Stimulated activated CD8-positive, alpha-beta memory T cell treated with anti-CD3 and anti-CD28 coated beads, Interleukin-4, amount 100 ng/mL, for 1 hour (primary cell): ENCODE measurements around the gene PEPD.

Experiments used
- DNase-seq, 2 donors: peaks; one replicate each; pipeline ENCODE4 v3.0.0-alpha.2; 2020; ENCODE audit warnings: low read depth in 2 of 2, low spot score in 1 of 2

PEPD gene

DNA sequence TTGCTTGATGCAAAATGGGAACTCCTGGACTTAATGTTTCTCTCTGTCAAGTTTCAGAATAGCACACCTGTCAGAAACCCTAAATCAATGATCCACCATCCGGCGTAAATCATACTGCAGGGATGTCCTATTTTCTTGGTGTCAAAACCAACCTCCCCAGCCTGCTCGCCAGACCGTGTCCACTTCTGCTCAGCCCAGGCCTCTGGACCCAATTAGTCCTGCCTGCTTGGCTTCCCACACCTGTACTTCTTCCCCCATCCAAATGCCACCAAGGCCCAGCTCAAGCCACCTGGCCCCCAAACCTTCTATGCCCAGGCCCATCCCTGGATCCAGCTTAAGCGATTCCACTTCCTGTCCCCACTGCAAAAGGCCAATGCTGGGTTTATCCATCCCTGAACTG, 25.1 kb upstream of the PEPD start:
- no peak for DNase-seq

DNA sequence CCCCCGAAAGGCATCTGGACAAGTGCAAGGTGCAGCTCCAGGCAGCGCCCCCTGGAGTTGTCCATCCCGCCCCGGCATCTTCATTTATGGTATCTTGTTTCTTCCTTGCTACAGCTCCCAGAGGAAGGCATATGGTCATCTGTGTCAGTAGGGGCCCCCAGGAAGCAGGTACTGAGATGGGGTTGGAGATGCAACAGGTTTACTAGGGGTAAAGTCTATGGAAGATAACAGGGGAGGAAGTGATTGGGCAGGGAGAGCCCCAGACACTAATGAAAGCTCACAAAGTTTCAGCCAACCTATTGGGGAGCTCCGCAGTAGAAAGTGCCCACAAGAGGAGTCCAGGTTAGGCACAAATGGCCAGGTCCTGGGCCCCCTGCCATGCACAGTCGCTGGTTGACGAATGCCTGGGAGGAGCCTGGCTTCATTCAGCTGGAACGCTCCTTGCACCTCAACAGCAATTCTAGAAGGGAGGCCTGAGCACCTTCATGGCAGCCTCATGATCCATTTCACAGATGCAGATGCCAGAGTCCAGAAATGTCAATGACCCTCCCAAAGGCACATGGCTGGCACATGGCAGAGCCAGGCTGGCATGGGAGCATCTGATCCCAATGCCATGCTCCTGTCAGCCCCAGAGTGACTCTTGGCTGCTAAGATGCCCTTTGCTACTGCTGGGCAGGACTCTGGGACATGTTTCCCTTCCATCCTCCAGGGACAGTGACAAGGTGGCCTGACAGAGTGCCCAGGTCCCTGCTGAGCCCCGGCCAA, 23.8 kb upstream of the PEPD start:
- DNase-seq: no peak

DNA sequence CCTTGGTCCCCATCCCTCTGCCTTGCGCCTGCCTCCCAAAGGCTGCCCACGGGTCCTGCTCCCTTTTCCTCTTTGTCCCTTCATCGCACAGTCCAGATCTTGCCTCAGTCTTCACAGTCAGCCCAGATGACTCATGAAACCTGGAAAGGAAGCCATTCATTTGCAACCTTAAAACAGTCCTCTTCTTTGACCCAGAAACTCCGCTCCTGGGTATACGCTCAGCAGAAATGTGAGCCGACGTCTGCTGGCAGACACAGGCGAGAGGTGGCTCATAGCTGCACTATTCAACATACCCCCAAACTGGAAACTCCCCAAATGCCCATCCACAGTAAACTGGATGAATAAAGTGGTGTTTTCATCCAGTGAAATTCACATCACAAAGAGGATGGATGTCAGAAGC, 13.6 kb upstream of the PEPD start:
- no peak for DNase-seq

DNA sequence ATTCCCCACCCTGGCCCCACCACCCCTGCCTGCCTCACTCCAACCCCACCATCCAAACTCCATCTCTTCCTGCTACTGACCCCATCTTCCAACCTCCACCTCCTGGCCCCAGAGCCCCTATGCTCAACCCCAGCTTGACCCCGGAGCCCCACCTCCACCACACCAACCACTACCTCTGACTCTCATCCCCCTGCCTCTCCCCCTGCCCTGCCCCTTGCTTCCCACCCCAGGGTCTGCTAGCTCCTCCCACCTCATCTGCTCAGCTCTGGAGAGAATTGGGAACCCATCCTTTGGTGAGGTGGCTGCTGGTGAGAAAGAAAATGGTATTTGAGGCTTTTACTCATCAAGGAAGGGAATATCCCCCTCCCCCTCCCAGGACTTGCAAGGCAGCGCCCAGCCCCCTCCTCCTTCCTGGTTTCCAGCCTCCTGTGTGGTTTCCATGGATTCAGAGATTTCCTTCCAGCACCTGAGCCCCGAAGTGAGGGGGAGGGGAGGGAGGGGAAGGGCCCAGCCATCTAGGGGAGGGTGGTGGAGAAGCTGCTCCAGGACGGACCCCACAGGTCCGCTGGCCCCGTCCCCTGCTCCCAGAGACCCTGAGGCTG, 11.4 kb upstream of the PEPD start:
- no peak for DNase-seq

DNA sequence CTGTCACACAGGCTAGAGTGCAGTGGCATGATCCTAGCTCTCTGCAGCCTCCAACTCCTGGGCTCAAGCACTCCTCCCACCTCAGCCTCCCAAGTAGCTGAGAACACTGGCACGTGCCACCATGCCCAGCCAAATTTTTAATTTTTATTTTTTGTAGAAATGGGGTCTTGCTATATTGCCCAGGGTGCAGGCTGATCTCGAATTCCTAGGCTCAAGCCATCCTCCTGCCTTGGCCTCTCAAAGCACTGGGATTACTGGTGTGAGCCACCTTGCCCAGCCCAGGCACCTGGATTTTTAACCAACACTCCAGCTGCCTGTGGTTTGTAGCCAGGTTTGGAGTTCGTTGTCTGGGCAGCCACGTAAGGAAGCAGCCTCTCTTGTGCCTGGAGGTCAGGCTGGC, 9.3 kb upstream of the PEPD start:
- no peak for DNase-seq

DNA sequence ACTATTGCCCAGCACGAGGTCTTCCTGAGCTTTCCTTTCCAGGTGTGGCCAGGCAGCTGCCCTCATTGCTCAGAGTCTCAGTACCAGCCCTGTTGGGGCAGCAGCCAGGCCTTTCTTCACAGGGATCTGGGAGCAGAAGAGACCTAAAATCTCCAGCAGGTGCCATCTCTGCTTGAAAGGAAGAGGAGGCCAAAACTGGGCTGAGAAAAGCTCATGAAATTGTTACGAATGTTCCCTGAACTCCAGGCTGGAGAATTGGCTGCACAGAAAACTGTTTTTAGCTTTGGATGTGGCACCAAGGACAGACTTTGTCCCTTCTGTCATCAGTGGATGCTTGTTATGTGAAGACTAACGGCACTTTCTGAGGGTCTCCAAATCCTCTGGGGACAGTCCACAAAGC, 8.7 kb upstream of the PEPD start:
- DNase-seq: no peak

DNA sequence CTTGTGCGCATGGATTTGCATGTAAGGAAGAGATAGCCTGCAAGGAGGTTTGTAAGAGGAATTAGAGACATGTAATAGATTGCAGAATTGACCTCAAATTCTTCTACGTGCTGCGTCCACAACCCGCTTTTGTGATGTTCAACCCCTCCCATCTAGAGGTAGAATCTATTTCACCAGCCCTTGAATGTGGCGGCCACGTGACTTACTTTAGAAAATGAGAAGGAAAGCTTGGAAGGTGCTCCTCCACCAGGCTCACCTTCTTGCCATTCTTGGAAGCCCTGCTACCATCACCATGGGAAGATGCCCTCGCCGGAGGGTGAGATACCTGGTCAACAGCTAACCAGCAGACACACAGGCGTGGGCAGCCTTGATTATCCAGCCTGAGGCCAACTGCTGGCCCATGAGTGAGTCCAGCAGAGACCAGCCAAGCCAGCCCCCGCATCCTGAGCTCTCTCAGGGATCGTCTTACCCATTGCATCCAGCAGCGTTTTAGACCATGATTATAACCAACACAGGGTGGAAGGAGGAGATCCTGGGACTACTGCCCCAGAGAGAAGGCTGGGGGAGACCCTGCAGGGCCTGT, 7.6 kb upstream of the PEPD start:
- DNase-seq: no peak

DNA sequence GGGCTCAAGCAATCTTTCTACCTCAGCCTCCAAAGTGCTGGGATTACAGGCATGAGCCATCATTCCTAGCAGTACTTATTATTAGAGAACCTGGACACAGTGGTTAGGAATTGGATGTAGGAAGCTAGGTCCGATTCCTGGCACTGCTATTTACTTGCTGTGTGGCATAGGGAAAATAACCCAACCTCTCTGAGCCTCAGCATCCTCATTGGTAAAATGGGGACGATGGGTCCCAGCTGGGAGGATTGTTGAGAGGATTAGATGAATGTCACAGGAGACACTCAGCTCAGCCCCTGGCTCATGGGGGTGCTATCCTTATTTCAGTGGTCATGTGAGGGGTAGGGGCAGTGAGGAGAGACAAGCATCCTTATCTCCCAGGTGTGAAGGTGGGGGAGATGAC, 6.8 kb upstream of the PEPD start:
- DNase-seq: no peak

DNA sequence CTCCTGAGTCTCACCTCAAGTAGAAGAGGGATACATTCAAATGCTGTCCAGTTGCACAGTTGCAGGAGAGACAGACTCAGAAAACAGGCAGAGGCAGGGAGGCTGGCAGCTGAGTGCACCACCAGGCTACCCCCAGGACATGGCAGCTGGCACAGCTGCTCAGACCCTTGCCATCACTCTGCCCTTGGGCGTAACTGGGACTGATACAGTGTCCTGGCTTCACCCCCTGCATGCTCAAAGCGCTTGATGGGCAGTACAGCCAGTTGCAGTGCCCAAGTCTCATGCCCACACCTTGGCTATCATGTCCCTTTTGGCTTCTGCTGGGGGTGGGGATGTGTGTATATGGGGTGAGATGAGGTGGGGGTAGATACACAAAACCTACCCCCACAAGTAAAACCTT, 5.5 kb upstream of the PEPD start:
- DNase-seq: no peak

DNA sequence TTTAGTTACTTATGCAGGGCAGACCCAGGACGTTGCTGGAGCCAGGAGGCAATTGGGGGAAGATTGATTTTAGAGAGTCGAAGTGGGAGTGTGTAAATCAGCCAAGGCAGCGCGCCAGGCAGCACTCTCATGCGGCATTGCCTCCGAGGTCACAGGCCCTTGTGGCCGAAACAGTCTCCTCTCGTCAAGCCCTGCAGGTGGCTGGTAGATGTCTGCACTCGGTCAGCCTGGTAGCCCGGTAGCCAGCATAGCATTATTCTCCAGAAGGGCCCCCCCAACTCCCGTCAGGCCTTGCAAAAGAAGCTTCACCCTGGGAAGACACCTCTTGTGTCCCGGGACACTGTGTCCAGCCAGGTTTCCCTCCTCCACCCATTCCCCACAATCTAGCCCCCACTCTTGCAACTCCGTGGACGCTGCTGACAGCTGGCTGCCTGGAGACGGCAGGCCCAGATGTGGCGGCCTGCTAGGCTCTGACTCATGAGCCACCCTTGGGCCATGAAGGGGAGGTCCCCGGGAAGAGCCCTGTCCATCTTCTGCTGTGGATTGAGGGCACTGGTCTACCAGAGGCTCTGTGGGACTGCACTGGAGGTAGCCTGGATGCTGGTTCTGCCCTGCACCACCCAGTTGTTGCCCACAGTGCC, 2.6 kb upstream of the PEPD start:
- DNase-seq: no peak

DNA sequence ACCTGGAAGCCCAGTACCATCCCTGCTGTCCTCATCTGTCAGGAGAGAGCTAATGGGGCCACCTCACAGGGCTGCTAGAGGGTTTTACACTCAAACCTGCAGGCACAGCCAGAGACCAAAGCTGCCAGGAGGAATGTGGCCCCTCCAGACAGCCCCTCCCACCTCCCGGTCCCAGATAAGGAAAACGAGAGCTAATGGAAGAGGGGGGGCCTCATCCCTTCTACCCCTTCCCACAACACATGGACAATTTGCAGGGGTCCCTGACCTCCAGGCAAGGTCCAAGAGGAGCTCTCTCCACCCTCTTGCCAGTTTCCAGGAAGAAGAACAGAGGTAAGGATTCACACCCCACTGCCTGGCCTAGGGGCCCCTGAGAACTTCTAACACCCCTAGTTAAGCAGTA, 1.6 kb upstream of the PEPD start:
- no peak for DNase-seq

DNA sequence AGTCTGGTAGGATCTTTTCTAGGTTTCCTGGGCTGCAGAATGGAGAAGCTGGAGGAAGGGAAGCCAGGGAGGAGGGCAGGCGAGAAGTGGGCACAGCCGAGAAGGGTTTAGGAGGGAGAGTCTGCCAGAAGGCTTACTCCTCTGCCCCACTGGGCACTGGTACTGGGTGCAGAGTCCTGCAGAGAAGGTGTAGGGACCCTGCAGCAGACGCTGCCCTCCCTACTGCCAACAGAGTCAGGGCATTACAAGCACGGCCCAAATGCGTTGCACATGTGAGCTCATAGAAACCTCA, 726 bp upstream of the PEPD start:
- DNase-seq: no peak

DNA sequence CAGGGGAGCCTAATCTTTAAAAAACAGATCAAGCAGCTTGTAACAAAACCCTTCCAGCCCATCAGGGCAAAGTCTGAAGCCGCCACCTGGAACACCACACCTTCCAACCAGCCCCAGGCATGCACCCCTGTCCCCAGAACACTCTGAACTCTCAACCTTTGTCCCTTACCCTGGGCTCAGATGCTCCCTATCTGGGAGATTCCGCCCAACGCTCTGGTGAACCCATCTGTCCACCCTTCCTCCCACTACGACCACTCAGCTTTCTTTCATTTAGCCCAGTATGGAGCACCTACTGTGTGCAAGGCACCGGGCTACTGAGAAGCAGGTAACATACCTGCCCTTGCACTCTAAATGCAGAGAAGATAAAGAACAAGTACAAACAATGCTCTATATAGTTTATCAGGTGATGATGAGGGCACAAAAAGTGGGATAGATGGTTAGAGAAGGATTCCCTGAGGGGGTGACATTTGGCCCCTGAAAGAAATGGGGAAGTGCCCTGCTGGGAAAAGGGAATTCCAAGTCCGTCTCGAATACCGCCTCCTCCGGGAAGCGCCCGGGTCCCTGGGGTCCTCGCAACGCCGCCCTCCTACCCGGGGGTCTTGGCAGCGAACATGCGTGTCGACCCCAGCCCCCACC, 629 bp downstream of the PEPD start:
- DNase-seq: no peak

DNA sequence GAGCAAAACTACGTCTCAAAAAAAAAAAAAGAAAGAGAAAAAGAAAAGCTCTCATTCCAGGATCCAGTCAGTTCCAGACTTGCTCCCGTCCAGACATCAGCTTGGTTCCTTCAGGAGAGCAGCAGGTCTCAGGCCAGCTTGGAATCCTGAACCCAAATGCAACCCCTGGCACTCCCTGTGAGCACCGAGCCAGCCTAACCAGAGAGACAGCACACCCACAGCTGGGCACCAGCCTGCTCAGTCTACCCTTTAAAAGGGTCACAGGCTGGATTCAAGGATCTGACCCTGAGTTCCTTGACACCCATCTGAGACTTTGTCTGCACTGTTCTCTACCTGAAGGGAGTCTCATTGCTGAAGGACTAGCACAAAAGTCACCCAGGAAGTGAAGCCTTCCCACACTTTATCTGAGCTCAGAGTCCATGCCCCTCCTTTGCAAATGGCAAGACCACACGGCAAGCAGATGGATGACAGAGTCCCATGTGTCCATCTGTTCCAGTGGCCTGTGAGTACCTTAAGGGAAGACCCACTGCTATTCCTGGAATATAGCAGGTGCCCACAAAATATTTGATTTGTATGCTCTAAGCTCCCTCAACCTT, 1.4 kb downstream of the PEPD start:
- no peak for DNase-seq

DNA sequence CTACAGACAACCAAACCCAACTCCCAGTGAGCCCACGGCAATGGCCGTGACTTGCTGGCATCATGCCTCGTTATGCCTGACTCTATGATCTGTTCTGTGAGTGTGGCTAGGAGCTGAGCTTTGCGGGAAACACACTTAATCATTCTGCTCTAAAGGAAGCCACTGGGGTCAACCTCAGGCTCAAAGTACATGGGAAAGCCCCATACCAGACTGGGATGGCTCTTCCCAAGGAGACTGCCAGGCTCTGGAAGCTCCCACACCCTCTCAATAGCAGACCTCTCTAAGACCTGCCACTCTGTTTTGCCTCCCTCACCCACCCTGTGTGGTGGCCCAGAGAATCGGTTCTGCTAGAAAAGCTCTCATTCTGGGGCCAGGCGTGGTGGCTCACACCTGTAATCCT, 2.2 kb downstream of the PEPD start:
- DNase-seq: no peak

DNA sequence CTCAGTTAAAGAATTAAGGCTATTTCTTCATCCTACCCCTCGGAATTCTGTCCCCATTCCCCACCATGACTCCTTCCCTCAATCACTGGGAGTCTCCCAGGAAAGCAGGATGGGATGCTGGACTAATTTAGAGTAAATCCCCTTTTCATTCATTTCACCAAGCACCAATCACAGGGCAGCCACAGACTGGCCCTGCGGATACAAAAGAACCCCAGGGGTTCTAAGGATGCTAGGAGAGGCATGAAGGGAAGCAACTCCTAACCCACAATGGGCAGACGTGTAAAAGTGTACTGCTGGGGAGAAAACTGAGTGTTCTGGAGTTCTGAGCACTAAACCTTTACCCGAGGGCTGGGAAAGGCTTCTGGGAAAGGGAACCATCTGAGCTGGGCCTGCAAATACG, 3.0 kb downstream of the PEPD start:
- no peak for DNase-seq

DNA sequence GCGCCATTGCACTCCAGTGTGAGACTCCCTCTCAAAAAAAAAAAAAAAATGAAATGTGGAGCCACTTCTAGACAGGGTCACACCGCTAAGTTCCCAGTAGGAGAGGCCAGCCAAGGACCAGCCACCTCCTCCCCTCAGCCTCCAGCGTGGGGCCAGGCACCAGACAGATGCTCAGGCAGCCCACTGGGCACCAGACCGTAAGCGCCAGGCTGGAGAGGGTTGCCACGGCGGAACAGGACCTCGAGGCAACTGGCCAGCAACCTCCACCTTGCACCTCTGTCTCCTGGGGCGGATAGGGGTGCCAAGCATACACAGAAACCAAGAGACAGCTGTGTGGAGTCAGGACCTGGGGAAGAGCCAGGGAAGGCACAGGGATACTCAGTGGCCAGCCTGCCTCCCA, 3.7 kb downstream of the PEPD start:
- no peak for DNase-seq

DNA sequence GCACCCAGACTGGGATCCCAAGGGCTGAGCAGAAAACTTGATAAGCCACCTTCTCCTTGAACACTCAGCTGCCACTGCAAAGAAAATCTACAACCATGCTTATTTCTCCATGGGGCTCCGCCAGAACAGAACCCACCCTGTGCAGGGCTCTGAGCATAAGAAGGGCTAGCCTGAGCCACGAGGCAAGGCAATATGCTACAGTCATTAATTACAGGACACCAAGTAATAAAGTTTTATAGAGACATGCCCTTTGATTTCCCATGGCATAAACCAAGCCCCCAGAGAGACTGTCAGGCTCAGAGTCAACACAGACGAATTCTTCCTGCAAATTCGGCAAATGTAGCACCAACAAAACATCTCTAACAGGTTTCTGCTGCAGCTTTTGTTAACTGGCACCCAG, 5.7 kb downstream of the PEPD start:
- no peak for DNase-seq

DNA sequence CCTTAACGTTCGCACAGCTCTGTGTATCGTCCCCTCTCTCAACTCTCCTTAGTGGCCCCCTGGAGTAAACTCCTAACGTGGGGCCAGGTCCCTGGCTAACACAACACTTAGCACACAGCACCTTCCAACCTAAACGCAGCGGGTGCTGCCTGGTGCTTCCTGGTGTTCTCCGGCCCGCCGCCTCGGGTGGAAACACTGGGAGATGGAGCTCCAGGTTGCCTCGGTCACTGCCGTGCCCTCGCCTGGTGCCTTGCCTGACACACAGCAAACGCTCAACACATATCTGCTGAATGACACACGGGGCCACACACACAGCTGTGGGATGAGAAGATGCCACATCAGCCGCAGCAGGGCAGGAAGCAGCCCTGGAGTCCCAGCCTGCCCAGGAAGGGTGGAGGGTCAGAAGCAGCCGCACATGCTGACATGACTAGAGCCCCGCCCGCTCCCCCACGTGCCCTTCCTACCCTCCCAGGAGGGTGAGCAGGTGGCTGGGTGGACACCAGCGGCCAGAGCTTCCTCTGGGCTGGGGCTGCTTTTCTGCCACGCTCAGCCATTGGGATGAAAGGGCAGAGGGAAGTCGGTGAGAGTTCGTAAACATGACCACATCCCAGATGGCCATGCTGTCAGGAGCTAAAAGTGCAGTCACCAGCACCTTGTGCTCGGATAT, 6.6 kb downstream of the PEPD start:
- no peak for DNase-seq

DNA sequence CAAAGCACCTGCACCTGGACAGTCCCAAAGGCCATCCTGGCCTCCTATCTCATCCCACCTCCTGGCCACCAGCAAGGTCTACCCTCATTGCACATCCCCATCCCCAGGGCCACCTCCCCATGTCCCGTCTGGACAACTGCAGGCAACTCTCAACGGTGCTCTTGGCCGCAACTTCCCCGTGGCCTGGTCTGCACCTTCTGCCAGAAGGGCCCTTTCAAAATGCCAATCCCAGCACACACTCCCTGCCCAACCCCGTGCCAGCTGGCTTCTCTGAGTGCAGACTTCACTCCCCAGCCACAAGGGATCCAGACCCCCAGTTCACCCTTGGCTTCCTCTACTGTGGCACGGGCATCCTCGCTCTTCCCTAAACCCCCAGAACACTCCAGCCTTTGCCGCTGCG, 8.2 kb downstream of the PEPD start:
- no peak for DNase-seq

DNA sequence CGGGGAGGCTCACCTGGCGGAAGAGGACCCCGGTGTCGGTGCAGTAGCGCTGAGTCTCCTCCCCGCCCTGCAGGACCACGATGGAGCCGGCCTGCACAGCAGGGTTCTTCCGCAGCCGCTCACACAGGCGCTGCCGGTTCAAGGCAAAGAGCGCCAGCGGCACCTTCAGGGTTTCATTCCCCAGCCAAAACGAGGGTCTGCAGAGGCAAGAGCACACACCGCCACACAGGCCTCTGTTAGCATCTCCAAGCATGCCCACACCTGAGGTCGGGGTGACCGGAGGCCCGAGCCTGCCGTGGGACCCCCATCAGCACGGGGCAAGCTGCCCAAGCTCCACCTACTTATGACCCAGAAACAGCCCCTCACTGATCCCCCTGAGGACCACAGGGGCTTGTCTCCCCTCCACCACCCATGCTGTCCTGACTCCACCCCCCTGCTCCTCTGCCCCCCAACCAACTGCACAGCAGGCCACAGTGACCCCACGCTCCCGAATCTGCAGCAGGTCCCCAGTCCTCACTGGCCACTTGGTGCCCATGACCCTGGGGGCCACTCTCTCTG, 8.9 kb downstream of the PEPD start:
- DNase-seq: no peak
